Trophoblast cell (in vitro differentiated cells and primary cell): ENCODE data around the gene NDC1.

Experiments used
- DNase-seq, 2 donors: peaks; one replicate each; pipeline ENCODE4 v3.0.0-alpha.2; 2016
- H2AFZ ChIP-seq: 2 replicates; pipeline ENCODE4 v1.6.1; 2013; ENCODE audit warnings: low read length, moderate library complexity, mild to moderate bottlenecking; ENCODE audit not compliant: insufficient read depth, poor library complexity
- H2AK5ac ChIP-seq: 2 replicates; pipeline ENCODE4 v1.6.1; 2013; ENCODE audit warnings: mild to moderate bottlenecking, low read length
- H2BK120ac ChIP-seq: 2 replicates; pipeline ENCODE4 v1.6.1; 2013; ENCODE audit warnings: low read length, mild to moderate bottlenecking, moderate library complexity; ENCODE audit not compliant: insufficient read depth, poor library complexity
- H2BK12ac ChIP-seq: 2 replicates; pipeline ENCODE4 v1.6.1; 2013; ENCODE audit warnings: mild to moderate bottlenecking, low read length, moderate library complexity
- H2BK5ac ChIP-seq: 2 replicates; pipeline ENCODE4 v1.6.1; 2013; ENCODE audit warnings: low read length, low read depth, moderate library complexity, mild to moderate bottlenecking; ENCODE audit not compliant: poor library complexity
- H3K14ac ChIP-seq: 2 replicates; pipeline ENCODE4 v1.6.1; 2013; ENCODE audit warnings: mild to moderate bottlenecking, low read length
- H3K18ac ChIP-seq: 2 replicates; pipeline ENCODE4 v1.6.1; 2013; ENCODE audit warnings: mild to moderate bottlenecking, low read length
- H3K23ac ChIP-seq: 2 replicates; pipeline ENCODE4 v1.6.1; 2013; ENCODE audit warnings: low read length
- H3K27ac ChIP-seq: 2 replicates; pipeline ENCODE4 v1.5.1; 2013; ENCODE audit warnings: low read depth, mild to moderate bottlenecking, inconsistent platforms, low read length, moderate library complexity
- H3K27me3 ChIP-seq: 2 replicates; pipeline ENCODE4 v1.6.1; 2013; ENCODE audit warnings: inconsistent platforms, mild to moderate bottlenecking, low read length, moderate library complexity; ENCODE audit not compliant: insufficient read depth
- H3K36me3 ChIP-seq, 2 experiments: 1 replicate in 1 of 2; 2 replicates in 1 of 2; pipeline ENCODE4 v1.6.1; 2013; ENCODE audit warnings: low read length in 2 of 2, mild to moderate bottlenecking in 2 of 2, moderate library complexity in 1 of 2; ENCODE audit not compliant: insufficient read depth in 2 of 2, control insufficient read depth in 1 of 2
- H3K4ac ChIP-seq: 2 replicates; pipeline ENCODE4 v1.6.1; 2013; ENCODE audit warnings: low read depth, mild to moderate bottlenecking, low read length, moderate library complexity
- H3K4me1 ChIP-seq, 2 experiments: 1 replicate in 1 of 2; 2 replicates in 1 of 2; pipeline ENCODE4 v1.6.1; 2013; ENCODE audit warnings: low read length in 2 of 2, mild to moderate bottlenecking in 2 of 2, moderate library complexity in 1 of 2; ENCODE audit not compliant: insufficient read depth in 2 of 2, control insufficient read depth in 1 of 2
- H3K4me2 ChIP-seq: 2 replicates; pipeline ENCODE4 v1.6.1; 2013; ENCODE audit warnings: inconsistent platforms, mild to moderate bottlenecking, low read length, moderate library complexity
- H3K4me3 ChIP-seq: 2 replicates; pipeline ENCODE4 v1.5.1; 2013; ENCODE audit warnings: mild to moderate bottlenecking, low read depth, low read length, inconsistent platforms
- H3K79me1 ChIP-seq: one replicate; pipeline ENCODE4 v1.6.1; 2013; ENCODE audit warnings: low read length
- H3K79me2 ChIP-seq: 2 replicates; pipeline ENCODE4 v1.6.1; 2013; ENCODE audit warnings: low read length, mild to moderate bottlenecking; ENCODE audit not compliant: control insufficient read depth, insufficient read depth, poor library complexity
- H3K9ac ChIP-seq: 2 replicates; pipeline ENCODE4 v1.6.1; 2013; ENCODE audit warnings: mild to moderate bottlenecking, low read length
- H3K9me3 ChIP-seq: 2 replicates; pipeline ENCODE4 v1.6.1; 2013; ENCODE audit warnings: low read depth, mild to moderate bottlenecking, control low read depth, inconsistent platforms, low read length; ENCODE audit not compliant: insufficient read depth
- H4K12ac ChIP-seq: 2 replicates; pipeline ENCODE4 v1.6.1; 2013; ENCODE audit warnings: low read depth, mild to moderate bottlenecking, low read length, moderate library complexity
- H4K8ac ChIP-seq: 2 replicates; pipeline ENCODE4 v1.6.1; 2013; ENCODE audit warnings: low read depth, mild to moderate bottlenecking, low read length, moderate library complexity
- H4K91ac ChIP-seq: one replicate; pipeline ENCODE4 v1.6.1; 2013; ENCODE audit warnings: low read depth, mild to moderate bottlenecking, low read length, moderate library complexity
- WGBS: extraction: QIAGEN DNeasy Blood & Tissue Kit; methylation state at CpG from one replicate; pipeline ENCODE4 v1.1.7; 2013; ENCODE audit warnings: missing lambda C conversion rate; ENCODE audit not compliant: insufficient read length, insufficient coverage; ENCODE audit errors: extremely low coverage; 5-methylcytosine and 5-hydroxymethylcytosine counted together

Gene NDC1

DNA sequence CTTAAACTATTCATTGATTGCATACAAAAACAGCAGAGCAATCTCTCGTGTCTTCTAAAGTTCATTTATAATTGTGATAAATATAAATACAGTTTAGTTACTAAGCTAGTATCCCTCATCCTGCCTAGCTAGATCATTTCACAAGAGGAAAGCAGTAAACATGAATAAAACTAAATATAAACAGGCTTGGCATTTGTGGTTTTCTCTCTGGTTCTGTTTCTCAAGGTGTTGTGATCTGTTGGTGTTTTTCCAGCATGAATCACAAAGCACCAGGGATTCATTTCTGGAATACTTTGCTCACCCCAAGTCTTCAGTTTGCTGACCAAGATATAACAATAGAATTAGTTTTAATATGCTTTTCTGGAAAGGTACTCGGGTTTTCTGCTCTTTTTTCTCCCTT is 66.4 kb downstream of the NDC1 start:
- no peaks in the 10 kb centered on the region for H3K9me3 ChIP-seq
- no peak overlapping the region for H3K9ac ChIP-seq
- H2BK120ac ChIP-seq: no peak overlapping the region
- no peak for DNase-seq
- H3K4me3 ChIP-seq: no peak overlapping the region
- no peak overlapping the region for H3K18ac ChIP-seq
- H2AK5ac ChIP-seq: no peak overlapping the region
- no peak overlapping the region for H3K4ac ChIP-seq
- H2BK5ac ChIP-seq: no peak overlapping the region
- no peak overlapping the region for H3K14ac ChIP-seq
- no peaks in the 10 kb centered on the region for H3K4me1 ChIP-seq
- no peak overlapping the region for H2BK12ac ChIP-seq
- H3K79me2 ChIP-seq: no peaks in the 10 kb centered on the region
- H3K79me1 ChIP-seq: no peaks in the 10 kb centered on the region
- no peak overlapping the region for H4K91ac ChIP-seq
- no peak overlapping the region for H3K23ac ChIP-seq
- WGBS: no CpG with 5 or more reads among the region's 2 CpGs
- H4K12ac ChIP-seq: no peak overlapping the region
- H3K4me2 ChIP-seq: no peak overlapping the region
- H4K8ac ChIP-seq: no peak overlapping the region
- no peak overlapping the region for H3K27ac ChIP-seq
- no peaks in the 10 kb centered on the region for H3K27me3 ChIP-seq
- H2AFZ ChIP-seq: no peak overlapping the region
- H3K36me3 ChIP-seq: peaks cover 0 to 2% of the 10 kb centered on the region in 2 experiments

DNA sequence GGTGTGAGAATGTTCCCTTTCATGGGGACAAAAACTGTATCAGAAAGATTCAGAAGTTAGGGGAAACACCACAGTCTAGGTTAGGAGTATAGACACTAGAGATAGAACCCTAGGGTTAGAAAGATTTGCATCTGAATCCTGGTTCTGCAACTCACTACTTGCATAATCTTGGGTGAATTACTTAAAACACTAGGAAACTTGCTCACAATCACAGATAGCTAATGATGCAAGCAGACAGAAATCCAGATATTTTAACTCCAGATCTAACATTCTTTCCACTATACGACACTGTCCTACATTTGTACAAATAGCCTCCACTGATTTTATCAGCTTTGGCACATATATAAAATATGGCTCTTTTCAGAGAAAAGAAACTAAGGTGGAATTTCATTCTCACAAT is 68.3 kb downstream of the NDC1 start:
- Histone ChIP-seq H3K14ac (no peak overlapping the region), H3K27me3 (no peaks in the 10 kb centered on the region), H2BK120ac (no peak overlapping the region), H3K4me3 (no peak overlapping the region), H4K12ac (no peak overlapping the region), H3K36me3 (peaks cover 0 to 2% of the 10 kb centered on the region in 2 experiments), H3K4ac (no peak overlapping the region), H4K8ac (no peak overlapping the region), H3K4me2 (no peak overlapping the region), H2BK5ac (no peak overlapping the region), H3K23ac (no peak overlapping the region), H3K27ac (no peak overlapping the region), H3K4me1 (no peaks in the 10 kb centered on the region), H2AFZ (no peak overlapping the region), H3K9ac (no peak overlapping the region), H2AK5ac (no peak overlapping the region), H3K18ac (no peak overlapping the region), H4K91ac (no peak overlapping the region), H3K79me1 (no peaks in the 10 kb centered on the region), H2BK12ac (no peak overlapping the region), H3K9me3 (no peaks in the 10 kb centered on the region), H3K79me2 (no peaks in the 10 kb centered on the region)
- WGBS: no CpG with 5 or more reads among the region's 1 CpG
- DNase-seq: peak in 1 of 2 donors; percentile 92

DNA sequence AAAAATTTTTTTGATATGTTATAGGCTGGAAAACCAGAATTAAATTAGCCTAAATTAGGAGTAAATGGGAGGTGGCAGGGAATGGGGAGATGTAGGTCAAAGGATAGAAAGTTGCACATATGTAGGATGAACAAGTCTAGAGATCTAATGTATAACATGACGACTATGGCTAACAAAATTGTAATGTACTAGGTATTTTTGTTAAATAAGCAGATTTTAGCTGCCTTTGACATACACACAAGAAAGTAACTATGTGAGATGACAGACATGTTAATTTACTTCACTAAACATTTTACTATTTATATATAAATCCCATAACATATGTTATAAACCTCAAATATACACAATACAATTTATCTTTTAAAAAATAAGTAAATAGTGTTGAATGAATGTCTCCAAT is 68.9 kb downstream of the NDC1 start:
- no CpG with 5 or more reads among the region's 1 CpG for WGBS
- Histone ChIP-seq H3K4ac (no peak overlapping the region), H3K14ac (no peak overlapping the region), H3K23ac (no peak overlapping the region), H3K27ac (no peak overlapping the region), H2BK5ac (no peak overlapping the region), H4K12ac (no peak overlapping the region), H2BK120ac (no peak overlapping the region), H3K79me1 (no peaks in the 10 kb centered on the region), H3K4me2 (no peak overlapping the region), H2BK12ac (no peak overlapping the region), H3K4me1 (no peaks in the 10 kb centered on the region), H3K9me3 (no peaks in the 10 kb centered on the region), H3K36me3 (peaks cover 0 to 2% of the 10 kb centered on the region in 2 experiments), H3K18ac (no peak overlapping the region), H4K8ac (no peak overlapping the region), H4K91ac (no peak overlapping the region), H3K27me3 (no peaks in the 10 kb centered on the region), H3K9ac (no peak overlapping the region), H2AFZ (no peak overlapping the region), H3K79me2 (no peaks in the 10 kb centered on the region), H2AK5ac (no peak overlapping the region), H3K4me3 (no peak overlapping the region)
- DNase-seq: no peak

DNA sequence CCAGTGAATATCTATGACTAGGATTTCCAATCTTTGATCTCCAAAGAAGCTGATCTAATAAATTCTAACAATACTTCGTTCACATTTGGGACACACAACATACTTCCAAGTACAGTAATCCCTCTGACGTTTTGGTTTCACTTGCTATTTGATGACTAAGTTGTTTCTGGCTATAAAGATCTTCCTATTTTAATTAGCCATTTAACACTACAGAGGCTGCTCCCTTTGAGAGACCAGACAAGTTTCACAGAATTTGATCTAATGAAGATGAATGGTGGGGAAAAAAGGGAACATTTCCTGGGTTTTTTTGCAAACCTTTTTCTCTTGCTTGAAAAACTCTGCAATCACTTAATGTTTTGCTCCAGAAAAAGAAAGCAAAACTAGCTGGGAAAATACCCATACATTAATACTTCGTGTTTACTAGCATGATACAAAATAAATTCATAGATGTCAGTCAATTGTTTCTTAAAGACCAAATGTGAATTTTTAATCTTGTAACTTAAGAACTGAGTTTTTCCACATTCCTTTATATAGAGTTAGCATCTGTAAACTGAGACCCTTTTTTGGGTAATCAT is 71.2 kb downstream of the NDC1 start:
- H3K79me1 ChIP-seq: no peaks in the 10 kb centered on the region
- H4K91ac ChIP-seq: no peak overlapping the region
- no peak overlapping the region for H2BK12ac ChIP-seq
- H3K27me3 ChIP-seq: no peaks in the 10 kb centered on the region
- H3K4me1 ChIP-seq: no peaks in the 10 kb centered on the region
- no peak overlapping the region for H3K23ac ChIP-seq
- H2AFZ ChIP-seq: no peak overlapping the region
- H2AK5ac ChIP-seq: no peak overlapping the region
- H3K18ac ChIP-seq: no peak overlapping the region
- H2BK120ac ChIP-seq: no peak overlapping the region
- no CpG with 5 or more reads among the region's 3 CpGs for WGBS
- H4K8ac ChIP-seq: no peak overlapping the region
- H3K4ac ChIP-seq: no peak overlapping the region
- H3K27ac ChIP-seq: no peak overlapping the region
- no peak overlapping the region for H3K4me2 ChIP-seq
- H3K9ac ChIP-seq: no peak overlapping the region
- no peak overlapping the region for H3K4me3 ChIP-seq
- H4K12ac ChIP-seq: no peak overlapping the region
- no peaks in the 10 kb centered on the region for H3K79me2 ChIP-seq
- H2BK5ac ChIP-seq: no peak overlapping the region
- DNase-seq: peak in 1 of 2 donors; percentile 48
- no peak overlapping the region for H3K14ac ChIP-seq
- peaks cover 0 to 2% of the 10 kb centered on the region in 2 experiments for H3K36me3 ChIP-seq
- no peaks in the 10 kb centered on the region for H3K9me3 ChIP-seq
